GM12878 (cell line): ENCODE measurements around the gene UQCRH. TPM values are rescaled to one million over a fixed set of nuclear protein-coding genes. Genes with fewer than 3 reads are reported as not detected.

Experiments used
- BHLHE40 ChIP-seq, 2 experiments: fragments of 450-650 bp in 1 of 2; IDR thresholded peaks; 2 replicates each; pipeline ENCODE4 v1.6.1; 2011 to 2017; ENCODE audit warnings: low read depth in 2 of 2, borderline replicate concordance in 1 of 2, improper control_type of control experiment in 1 of 2, low read length in 1 of 2, mild to moderate bottlenecking in 1 of 2
- CBX3 ChIP-seq: fragments of 200-600 bp; sonication (generic); IDR thresholded peaks from 2 replicates; pipeline ENCODE4 v1.6.1; 2016; ENCODE audit warnings: low read depth, borderline replicate concordance
- CBX5 ChIP-seq: sonication (generic); IDR thresholded peaks from 2 replicates; pipeline ENCODE4 v1.6.1; 2016; ENCODE audit warnings: low read depth, moderate library complexity, mild to moderate bottlenecking, inconsistent platforms
- CHD2 ChIP-seq: IDR thresholded peaks from 2 replicates; pipeline ENCODE4 v1.6.1; 2011; ENCODE audit warnings: low read depth, low read length, improper control_type of control experiment, borderline replicate concordance
- DPF2 ChIP-seq: fragments of 450-650 bp; IDR thresholded peaks from 2 replicates; pipeline ENCODE4 v1.6.1; 2017; ENCODE audit warnings: mild to moderate bottlenecking
- E4F1 ChIP-seq: fragments of 450-650 bp; IDR thresholded peaks from 2 replicates; pipeline ENCODE4 v1.6.1; 2018; ENCODE audit warnings: borderline replicate concordance, mild to moderate bottlenecking; ENCODE audit not compliant: partially characterized antibody
- FOXK2 ChIP-seq: fragments of 450-650 bp; IDR thresholded peaks from 2 replicates; pipeline ENCODE4 v1.6.1; 2017; ENCODE audit warnings: mild to moderate bottlenecking, moderate library complexity
- GABPA ChIP-seq: IDR thresholded peaks from 2 replicates; pipeline ENCODE4 v1.6.1; 2014; ENCODE audit warnings: antibody characterized with exemption, low read depth, mild to moderate bottlenecking, inconsistent platforms
- IKZF1 ChIP-seq: fragments of 450-650 bp; conservative IDR thresholded peaks from 2 replicates; pipeline ENCODE4 v1.6.1; 2017; ENCODE audit warnings: antibody characterized with exemption, mild to moderate bottlenecking
- IRF4 ChIP-seq: IDR thresholded peaks from 2 replicates; pipeline ENCODE4 v1.6.1; 2011; ENCODE audit warnings: low read depth, low read length
- IRF5 ChIP-seq: fragments of 450-650 bp; IDR thresholded peaks from 2 replicates; pipeline ENCODE4 v1.6.1; 2017; ENCODE audit warnings: borderline replicate concordance
- KAT2A ChIP-seq: conservative IDR thresholded peaks from 2 replicates; pipeline ENCODE4 v1.6.1; 2011; ENCODE audit warnings: low read depth, low read length; ENCODE audit not compliant: control insufficient read depth
- PBX3 ChIP-seq: IDR thresholded peaks from 2 replicates; pipeline ENCODE4 v1.6.1; 2011; ENCODE audit warnings: mild to moderate bottlenecking, low read depth, low read length, moderate library complexity; ENCODE audit not compliant: insufficient replicate concordance
- POLR2AphosphoS5 ChIP-seq: IDR thresholded peaks from 2 replicates; pipeline ENCODE4 v1.6.1; 2011; ENCODE audit warnings: mild to moderate bottlenecking, low read length, inconsistent platforms
- RAD21 ChIP-seq: IDR thresholded peaks from 2 replicates; pipeline ENCODE4 v1.6.1; 2011; ENCODE audit warnings: mild to moderate bottlenecking, low read depth, low read length, moderate library complexity; ENCODE audit not compliant: insufficient read depth
- RELA ChIP-seq: fragments of 450-650 bp; IDR thresholded peaks from 2 replicates; pipeline ENCODE4 v1.8.0; 2014; ENCODE audit warnings: borderline replicate concordance; ENCODE audit not compliant: partially characterized antibody
- SREBF1 ChIP-seq: IDR thresholded peaks from 2 replicates; pipeline ENCODE4 v1.6.1; 2012; ENCODE audit warnings: mild to moderate bottlenecking, low read length
- SREBF2 ChIP-seq: IDR thresholded peaks from 2 replicates; pipeline ENCODE4 v1.6.1; 2012; ENCODE audit warnings: mild to moderate bottlenecking, low read length
- STAT3 ChIP-seq: IDR thresholded peaks from 2 replicates; pipeline ENCODE4 v1.6.1; 2011; ENCODE audit warnings: low read depth, low read length, improper control_type of control experiment
- SUZ12 ChIP-seq: fragments of 200-600 bp; sonication (generic); IDR thresholded peaks from one replicate; pipeline ENCODE4 v1.6.1; 2018; ENCODE audit warnings: antibody characterized with exemption, mild to moderate bottlenecking; ENCODE audit not compliant: unreplicated experiment
- TARDBP ChIP-seq: IDR thresholded peaks from 2 replicates; pipeline ENCODE4 v1.6.1; 2016; ENCODE audit warnings: borderline replicate concordance
- USF1 ChIP-seq: IDR thresholded peaks from 2 replicates; pipeline ENCODE4 v1.6.1; 2011; ENCODE audit warnings: borderline replicate concordance, low read depth, mild to moderate bottlenecking, moderate library complexity, mixed read lengths, low read length; ENCODE audit not compliant: insufficient read depth; ENCODE audit errors: extremely low read length
- WRNIP1 ChIP-seq: IDR thresholded peaks from 2 replicates; pipeline ENCODE4 v1.6.1; 2011; ENCODE audit warnings: low read depth, low read length, improper control_type of control experiment, borderline replicate concordance
- ZBED1 ChIP-seq: IDR thresholded peaks from 2 replicates; pipeline ENCODE4 v1.6.1; 2016; ENCODE audit warnings: borderline replicate concordance
- ZNF24 ChIP-seq: fragments of 450-650 bp; IDR thresholded peaks from 2 replicates; pipeline ENCODE4 v1.6.1; 2017; ENCODE audit warnings: antibody characterized with exemption, mild to moderate bottlenecking
- ZNF274 ChIP-seq: IDR thresholded peaks from one replicate; pipeline ENCODE4 v1.8.0; 2011; ENCODE audit not compliant: insufficient read length, insufficient read depth
- polyA plus RNA-seq, 11 experiments: library from polyadenylated mRNA; depleted of rRNA in 4 of 11; unstranded in 6 of 11; stranded (reverse) in 5 of 11; fragments of >200 nt; fragmentation: Nextera tagmentation in 4 of 11; fragmentation: Illumina TruSeq in 1 of 11; extraction: Ambion mirVana in 4 of 11; extraction: Trizol in 1 of 11; gene quantifications; 1 replicate in 1 of 11; 2 replicates in 10 of 11; pipeline versions ENCODE4 v1.2.1 to v1.2.3, GENCODE V29; 2011 to 2016; ENCODE audit warnings: inconsistent platforms in 2 of 11, missing spikeins in 2 of 11, low read depth in 1 of 11
- total RNA-seq, 4 experiments: library from RNA; depleted of rRNA in 3 of 4; stranded (reverse); fragments of >200 nt in 3 of 4; fragmentation: Illumina TruSeq in 1 of 4; extraction: Trizol in 1 of 4; gene quantifications; 2 replicates each; pipeline versions ENCODE4 v1.2.1 to v1.2.3, GENCODE V29; 2013 to 2021

UQCRH gene
- total and polyA plus RNA-seq, 10 of the 15 experiments (the other 5 are each of a cell fraction or from before 2014, with no cell fraction given) = 363 to 1,782 (median 597) TPM

GRCh38 chr1:46340404-46341221, 37.1 kb downstream of the UQCRH start, which contains the start of gene NSUN4 (continued):
- TF ChIP-seq ZBED1 (peak; percentile 97), RAD21 (peak; percentile 20; the same call in 1 of the 2 replicates), CBX5 (no peak), IKZF1 (peak; percentile 96), KAT2A (no peak), DPF2 (0 out of 2 replicates have a peak, but pooled peaks have one; percentile 42), POLR2AphosphoS5 (peak; percentile 75), E4F1 (no peak), GABPA (peak; percentile 77; the same call in 1 of the 2 replicates), ZNF274 (no peak), FOXK2 (no peak), CHD2 (peak; percentile 33; the same call in 1 of the 2 replicates), SREBF2 (no peak), CBX3 (no peak), ZNF24 (no peak), PBX3 (no peak), USF1 (no peak), SREBF1 (no peak), RELA (peak; percentile 89), SUZ12 (no peak), IRF5 (no peak), STAT3 (no peak), BHLHE40 (IDR thresholded peaks at IDR 0.05; ENCODE audit: borderline replicate concordance in 1 of 2, low read depth in 2 of 2, low read length in 1 of 2) (peak; percentile 77 to 82), WRNIP1 (no peak; the same call in 1 of the 2 replicates), IRF4 (no peak), TARDBP (no peak)
